SK-N-SH treated with all-trans-retinoic acid at 6 μM for 48 hours (cell line): ENCODE measurements around the gene ELMO1.

Experiments
- ARNTL ChIP-seq: fragments of 450-650 bp; formaldehyde crosslinking; IDR thresholded peaks from 2 replicates; pipeline ENCODE4 v1.5.0; 2020; ENCODE audit warnings: low read depth, mild to moderate bottlenecking, moderate library complexity, borderline replicate concordance
- CSDC2 ChIP-seq: fragments of 250-450 bp; sonication (Bioruptor Pico); IDR thresholded peaks from 2 replicates; pipeline ENCODE4 v1.5.0; 2020; ENCODE audit warnings: mild to moderate bottlenecking, moderate library complexity
- ESRRG ChIP-seq: fragments of 250-450 bp; sonication (Bioruptor Pico); IDR thresholded peaks from 2 replicates; pipeline ENCODE4 v1.6.1; 2021; ENCODE audit warnings: mild to moderate bottlenecking
- PPARA ChIP-seq: fragments of 250-450 bp; sonication (Bioruptor Pico); IDR thresholded peaks from 2 replicates; pipeline ENCODE4 v1.5.0; 2020; ENCODE audit warnings: mild to moderate bottlenecking, borderline replicate concordance
- TOX ChIP-seq: fragments of 250-450 bp; sonication (Bioruptor Pico); IDR thresholded peaks from 2 replicates; pipeline ENCODE4 v1.8.0; 2021; ENCODE audit warnings: mild to moderate bottlenecking, moderate library complexity, borderline replicate concordance
- ZC3H10 ChIP-seq: fragments of 250-450 bp; sonication (Bioruptor Pico); IDR thresholded peaks from 2 replicates; pipeline ENCODE4 v1.5.1; 2021; ENCODE audit warnings: mild to moderate bottlenecking, moderate library complexity
- ZFP3 ChIP-seq: fragments of 250-450 bp; sonication (Bioruptor Pico); IDR thresholded peaks from 2 replicates; pipeline ENCODE4 v1.5.0; 2020; ENCODE audit warnings: mild to moderate bottlenecking, moderate library complexity
- ZFP30 ChIP-seq: fragments of 450-650 bp; formaldehyde crosslinking; IDR thresholded peaks from 2 replicates; pipeline ENCODE4 v1.5.0; 2022; ENCODE audit warnings: mild to moderate bottlenecking, moderate library complexity
- ZNF70 ChIP-seq: fragments of 450-650 bp; formaldehyde crosslinking; IDR thresholded peaks from 2 replicates; pipeline ENCODE4 v1.5.0; 2020; ENCODE audit warnings: mild to moderate bottlenecking, moderate library complexity
- TF ChIP-seq, protein P1 (sequence below): fragments of 250-450 bp; sonication (Bioruptor Pico); IDR thresholded peaks from 2 replicates; pipeline ENCODE4 v1.8.0; 2021; ENCODE audit warnings: low read depth, mild to moderate bottlenecking, moderate library complexity, borderline replicate concordance
- TF ChIP-seq, protein P2 (sequence below): fragments of 250-450 bp; sonication (Bioruptor Pico); IDR thresholded peaks from 2 replicates; pipeline ENCODE4 v1.8.0; 2020; ENCODE audit warnings: mild to moderate bottlenecking, moderate library complexity, borderline replicate concordance
- TF ChIP-seq, protein P3 (sequence below): fragments of 250-450 bp; sonication (Bioruptor Pico); IDR thresholded peaks from 2 replicates; pipeline ENCODE4 v1.5.0; 2020; ENCODE audit warnings: mild to moderate bottlenecking, moderate library complexity

DNA sequence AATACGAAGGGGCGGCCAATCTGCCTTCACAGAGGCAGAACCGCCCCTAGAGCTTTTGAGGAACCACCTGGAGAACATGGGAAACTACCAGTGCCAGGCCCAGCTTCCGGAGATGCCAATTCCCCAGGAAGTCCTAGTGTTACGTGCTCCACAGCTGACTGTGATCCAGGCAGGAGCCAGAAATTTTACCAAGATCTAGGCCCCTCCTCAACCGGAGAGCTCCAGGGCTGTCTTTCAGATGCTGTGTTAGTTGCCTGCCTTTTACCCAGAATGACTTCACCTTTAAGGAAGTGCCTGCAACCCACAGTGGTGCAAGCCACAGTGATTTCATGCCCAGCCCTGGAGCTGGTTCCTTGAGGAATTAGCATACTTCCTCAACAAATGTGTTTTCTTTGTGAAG, 62.9 kb downstream of the ELMO1 start:
- TF ChIP-seq, protein P1, sequence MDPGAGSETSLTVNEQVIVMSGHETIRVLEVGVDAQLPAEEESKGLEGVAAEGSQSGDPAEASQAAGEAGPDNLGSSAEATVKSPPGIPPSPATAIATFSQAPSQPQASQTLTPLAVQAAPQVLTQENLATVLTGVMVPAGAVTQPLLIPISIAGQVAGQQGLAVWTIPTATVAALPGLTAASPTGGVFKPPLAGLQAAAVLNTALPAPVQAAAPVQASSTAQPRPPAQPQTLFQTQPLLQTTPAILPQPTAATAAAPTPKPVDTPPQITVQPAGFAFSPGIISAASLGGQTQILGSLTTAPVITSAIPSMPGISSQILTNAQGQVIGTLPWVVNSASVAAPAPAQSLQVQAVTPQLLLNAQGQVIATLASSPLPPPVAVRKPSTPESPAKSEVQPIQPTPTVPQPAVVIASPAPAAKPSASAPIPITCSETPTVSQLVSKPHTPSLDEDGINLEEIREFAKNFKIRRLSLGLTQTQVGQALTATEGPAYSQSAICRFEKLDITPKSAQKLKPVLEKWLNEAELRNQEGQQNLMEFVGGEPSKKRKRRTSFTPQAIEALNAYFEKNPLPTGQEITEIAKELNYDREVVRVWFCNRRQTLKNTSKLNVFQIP (CRISPR knock-in tag), result no peak
- TF ChIP-seq, protein P2, sequence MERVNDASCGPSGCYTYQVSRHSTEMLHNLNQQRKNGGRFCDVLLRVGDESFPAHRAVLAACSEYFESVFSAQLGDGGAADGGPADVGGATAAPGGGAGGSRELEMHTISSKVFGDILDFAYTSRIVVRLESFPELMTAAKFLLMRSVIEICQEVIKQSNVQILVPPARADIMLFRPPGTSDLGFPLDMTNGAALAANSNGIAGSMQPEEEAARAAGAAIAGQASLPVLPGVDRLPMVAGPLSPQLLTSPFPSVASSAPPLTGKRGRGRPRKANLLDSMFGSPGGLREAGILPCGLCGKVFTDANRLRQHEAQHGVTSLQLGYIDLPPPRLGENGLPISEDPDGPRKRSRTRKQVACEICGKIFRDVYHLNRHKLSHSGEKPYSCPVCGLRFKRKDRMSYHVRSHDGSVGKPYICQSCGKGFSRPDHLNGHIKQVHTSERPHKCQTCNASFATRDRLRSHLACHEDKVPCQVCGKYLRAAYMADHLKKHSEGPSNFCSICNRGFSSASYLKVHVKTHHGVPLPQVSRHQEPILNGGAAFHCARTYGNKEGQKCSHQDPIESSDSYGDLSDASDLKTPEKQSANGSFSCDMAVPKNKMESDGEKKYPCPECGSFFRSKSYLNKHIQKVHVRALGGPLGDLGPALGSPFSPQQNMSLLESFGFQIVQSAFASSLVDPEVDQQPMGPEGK, result no peak
- TF ChIP-seq ZFP30 (CRISPR knock-in tag) (no peak), PPARA (no peak), ESRRG (CRISPR knock-in tag) (no peak), CSDC2 (CRISPR knock-in tag) (no peak), ARNTL (CRISPR knock-in tag) (no peak), TOX (CRISPR knock-in tag) (no peak), ZFP3 (CRISPR knock-in tag) (no peak), ZNF70 (no peak), ZC3H10 (CRISPR knock-in tag) (no peak)
- TF ChIP-seq, protein P3, sequence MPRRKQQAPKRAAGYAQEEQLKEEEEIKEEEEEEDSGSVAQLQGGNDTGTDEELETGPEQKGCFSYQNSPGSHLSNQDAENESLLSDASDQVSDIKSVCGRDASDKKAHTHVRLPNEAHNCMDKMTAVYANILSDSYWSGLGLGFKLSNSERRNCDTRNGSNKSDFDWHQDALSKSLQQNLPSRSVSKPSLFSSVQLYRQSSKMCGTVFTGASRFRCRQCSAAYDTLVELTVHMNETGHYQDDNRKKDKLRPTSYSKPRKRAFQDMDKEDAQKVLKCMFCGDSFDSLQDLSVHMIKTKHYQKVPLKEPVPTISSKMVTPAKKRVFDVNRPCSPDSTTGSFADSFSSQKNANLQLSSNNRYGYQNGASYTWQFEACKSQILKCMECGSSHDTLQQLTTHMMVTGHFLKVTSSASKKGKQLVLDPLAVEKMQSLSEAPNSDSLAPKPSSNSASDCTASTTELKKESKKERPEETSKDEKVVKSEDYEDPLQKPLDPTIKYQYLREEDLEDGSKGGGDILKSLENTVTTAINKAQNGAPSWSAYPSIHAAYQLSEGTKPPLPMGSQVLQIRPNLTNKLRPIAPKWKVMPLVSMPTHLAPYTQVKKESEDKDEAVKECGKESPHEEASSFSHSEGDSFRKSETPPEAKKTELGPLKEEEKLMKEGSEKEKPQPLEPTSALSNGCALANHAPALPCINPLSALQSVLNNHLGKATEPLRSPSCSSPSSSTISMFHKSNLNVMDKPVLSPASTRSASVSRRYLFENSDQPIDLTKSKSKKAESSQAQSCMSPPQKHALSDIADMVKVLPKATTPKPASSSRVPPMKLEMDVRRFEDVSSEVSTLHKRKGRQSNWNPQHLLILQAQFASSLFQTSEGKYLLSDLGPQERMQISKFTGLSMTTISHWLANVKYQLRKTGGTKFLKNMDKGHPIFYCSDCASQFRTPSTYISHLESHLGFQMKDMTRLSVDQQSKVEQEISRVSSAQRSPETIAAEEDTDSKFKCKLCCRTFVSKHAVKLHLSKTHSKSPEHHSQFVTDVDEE (CRISPR knock-in tag), result no peak
